ENCODE data around the gene CPXM1. TPM values are rescaled to one million over a fixed set of nuclear protein-coding genes. Genes with fewer than 3 reads are reported as not detected.

The CPXM1 gene
- total RNA-seq, 1 donor from 2014 or later = 0.69 TPM

DNA sequence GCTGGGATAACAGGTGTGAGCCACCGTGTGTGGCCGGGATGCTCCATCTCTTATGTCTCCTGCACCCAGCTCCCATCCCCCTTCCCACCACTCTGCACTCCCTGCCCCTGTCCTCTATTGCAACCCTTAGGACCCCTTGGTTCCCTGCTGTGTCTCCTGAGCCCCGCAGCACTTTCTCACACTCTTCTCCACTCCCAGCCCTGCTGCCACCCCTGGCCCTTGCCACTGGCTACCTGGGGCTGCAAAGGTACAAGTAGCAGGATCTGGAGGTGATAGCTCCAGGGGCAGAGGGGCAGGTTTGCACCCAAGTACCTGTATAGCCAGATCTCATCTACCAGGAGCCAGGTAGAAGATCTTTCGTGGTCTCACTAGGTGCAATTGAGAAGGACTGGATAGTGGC, 6.6 kb upstream of the CPXM1 start:
- no peaks in the 10 kb centered on the region for H3K36me3 ChIP-seq
- peaks cover 100% of the 10 kb centered on the region for H3K27me3 ChIP-seq (ENCODE audit: low read depth)
- intact Hi-C loops (cut with micrococcal nuclease) = no loop called here
- H3K27ac ChIP-seq (replicated peaks) = no peak overlapping the region
- peaks cover 7% of the 10 kb centered on the region for H3K4me1 ChIP-seq
- DNase-seq = no peak
- TF ChIP-seq, protein P1, sequence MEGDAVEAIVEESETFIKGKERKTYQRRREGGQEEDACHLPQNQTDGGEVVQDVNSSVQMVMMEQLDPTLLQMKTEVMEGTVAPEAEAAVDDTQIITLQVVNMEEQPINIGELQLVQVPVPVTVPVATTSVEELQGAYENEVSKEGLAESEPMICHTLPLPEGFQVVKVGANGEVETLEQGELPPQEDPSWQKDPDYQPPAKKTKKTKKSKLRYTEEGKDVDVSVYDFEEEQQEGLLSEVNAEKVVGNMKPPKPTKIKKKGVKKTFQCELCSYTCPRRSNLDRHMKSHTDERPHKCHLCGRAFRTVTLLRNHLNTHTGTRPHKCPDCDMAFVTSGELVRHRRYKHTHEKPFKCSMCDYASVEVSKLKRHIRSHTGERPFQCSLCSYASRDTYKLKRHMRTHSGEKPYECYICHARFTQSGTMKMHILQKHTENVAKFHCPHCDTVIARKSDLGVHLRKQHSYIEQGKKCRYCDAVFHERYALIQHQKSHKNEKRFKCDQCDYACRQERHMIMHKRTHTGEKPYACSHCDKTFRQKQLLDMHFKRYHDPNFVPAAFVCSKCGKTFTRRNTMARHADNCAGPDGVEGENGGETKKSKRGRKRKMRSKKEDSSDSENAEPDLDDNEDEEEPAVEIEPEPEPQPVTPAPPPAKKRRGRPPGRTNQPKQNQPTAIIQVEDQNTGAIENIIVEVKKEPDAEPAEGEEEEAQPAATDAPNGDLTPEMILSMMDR (IDR thresholded peaks at IDR 0.05; ENCODE audit: borderline replicate concordance) = no peak
- no peak overlapping the region for H3K4me3 ChIP-seq
- H3K9me3 ChIP-seq (replicated peaks) = peaks cover 9% of the 10 kb centered on the region

DNA sequence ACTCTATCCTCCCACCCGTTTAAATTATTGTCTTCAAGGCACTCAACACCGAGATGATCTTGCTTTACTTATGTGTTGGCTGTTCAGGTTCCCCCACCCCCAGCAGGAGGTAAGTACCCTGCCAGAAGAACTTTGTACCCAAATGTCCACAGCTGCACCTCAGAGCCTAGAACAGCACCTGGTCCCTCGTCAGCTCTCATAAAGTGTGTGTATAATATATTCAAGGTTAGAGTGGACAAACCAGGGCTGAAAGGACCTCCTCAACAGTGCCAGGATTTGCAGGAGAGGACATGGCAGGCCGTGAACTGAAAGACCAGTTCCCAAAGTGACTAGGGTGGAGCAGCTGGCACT, 5.9 kb upstream of the CPXM1 start:
- TF ChIP-seq, protein P1 (IDR thresholded peaks at IDR 0.05; ENCODE audit: borderline replicate concordance) = no peak
- Histone ChIP-seq H3K27me3 (ENCODE audit: low read depth) (peaks cover 100% of the 10 kb centered on the region), H3K36me3 (no peaks in the 10 kb centered on the region), H3K9me3 (replicated peaks) (peaks cover 2% of the 10 kb centered on the region), H3K4me1 (peaks cover 7% of the 10 kb centered on the region), H3K27ac (replicated peaks) (no peak overlapping the region), H3K4me3 (no peak overlapping the region)
- no peak for DNase-seq
- intact Hi-C loops (cut with micrococcal nuclease) = no loop called here

DNA sequence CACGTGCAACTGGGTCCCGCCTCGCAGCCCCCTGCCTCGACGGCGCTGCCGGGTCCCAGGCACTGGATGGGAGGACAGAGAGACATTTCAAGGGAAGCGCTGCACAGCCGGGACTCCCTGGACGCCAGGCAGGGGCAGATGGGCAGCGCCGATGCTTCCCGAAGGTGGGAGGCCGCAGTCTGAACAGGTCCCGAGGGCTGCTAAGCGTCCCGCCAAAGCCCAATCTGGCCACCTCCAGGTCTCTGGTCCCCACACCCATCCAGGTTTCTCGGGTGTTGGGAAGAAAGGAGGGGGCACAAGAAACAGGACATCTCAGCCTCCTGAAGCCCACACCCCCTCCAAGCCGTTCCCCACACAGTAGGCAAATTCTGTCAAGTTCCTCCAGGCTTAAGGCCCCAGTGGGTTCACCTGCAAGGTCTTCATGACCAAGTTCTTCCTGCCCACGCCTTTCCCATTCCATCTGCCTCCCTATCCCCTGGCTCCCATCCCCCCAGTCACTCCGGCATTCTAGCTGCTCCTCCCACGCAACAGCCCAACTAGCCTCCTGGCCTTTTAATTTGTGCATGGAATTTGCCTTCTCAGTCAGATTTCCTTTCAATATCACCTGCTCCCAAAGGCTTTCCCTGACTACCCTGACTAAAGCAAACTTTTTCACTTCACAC, 5.4 kb upstream of the CPXM1 start:
- Histone ChIP-seq H3K36me3 (no peaks in the 10 kb centered on the region), H3K27ac (replicated peaks) (no peak overlapping the region), H3K4me1 (peaks cover 11% of the 10 kb centered on the region), H3K9me3 (replicated peaks) (no peaks in the 10 kb centered on the region), H3K4me3 (no peak overlapping the region), H3K27me3 (ENCODE audit: low read depth) (peaks cover 100% of the 10 kb centered on the region)
- TF ChIP-seq, protein P1 (IDR thresholded peaks at IDR 0.05; ENCODE audit: borderline replicate concordance) = no peak
- no peak for DNase-seq
- intact Hi-C loops (cut with micrococcal nuclease) = no loop called here

DNA sequence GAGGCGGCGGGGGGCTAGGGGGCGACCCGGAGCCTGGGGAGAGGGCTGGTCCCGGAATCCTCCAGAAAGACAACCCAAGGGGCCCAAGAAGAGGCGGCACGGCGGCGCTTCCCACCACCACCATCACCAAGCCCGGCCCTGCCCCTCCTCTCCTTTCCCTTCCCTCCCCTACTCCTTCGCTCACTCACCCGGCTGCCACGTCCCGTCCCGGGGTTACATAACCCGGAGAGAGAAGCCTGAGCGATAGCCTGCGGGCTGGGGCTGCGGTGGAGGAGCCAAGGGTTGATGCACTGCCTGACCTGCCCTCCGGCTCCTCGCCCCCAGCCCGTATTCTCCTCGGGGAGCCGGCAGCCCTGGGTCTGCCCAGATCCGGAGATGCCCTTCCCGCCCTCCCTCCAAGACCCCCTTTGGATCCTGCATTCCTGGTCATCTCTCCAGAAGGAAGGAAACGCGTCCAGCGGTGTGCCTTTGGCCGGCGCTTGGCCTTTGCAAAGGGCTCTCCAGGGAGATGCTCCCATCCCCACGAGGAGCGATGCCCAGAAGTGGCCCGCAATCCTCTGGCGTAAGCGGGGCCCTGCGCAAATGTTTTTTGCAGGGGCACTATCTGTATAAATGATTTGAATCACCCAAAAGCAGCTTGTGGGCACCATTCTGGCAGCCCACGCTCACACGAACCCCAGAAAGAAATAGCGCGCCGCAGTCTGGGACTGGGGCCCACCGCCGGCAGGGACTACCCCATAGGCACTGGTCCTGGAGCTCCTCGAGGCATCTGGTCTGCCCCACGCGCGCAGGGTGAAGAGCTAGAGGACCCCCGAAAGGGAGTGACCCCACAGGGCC, 4.6 kb upstream of the CPXM1 start:
- no peaks in the 10 kb centered on the region for H3K9me3 ChIP-seq (replicated peaks)
- TF ChIP-seq, protein P1 (IDR thresholded peaks at IDR 0.05; ENCODE audit: borderline replicate concordance) = no peak
- intact Hi-C loops (cut with micrococcal nuclease) = no loop called here
- no peaks in the 10 kb centered on the region for H3K36me3 ChIP-seq
- peaks cover 19% of the 10 kb centered on the region for H3K4me1 ChIP-seq
- no peak for DNase-seq
- no peak overlapping the region for H3K27ac ChIP-seq (replicated peaks)
- no peak overlapping the region for H3K4me3 ChIP-seq
- peaks cover 100% of the 10 kb centered on the region for H3K27me3 ChIP-seq (ENCODE audit: low read depth)

DNA sequence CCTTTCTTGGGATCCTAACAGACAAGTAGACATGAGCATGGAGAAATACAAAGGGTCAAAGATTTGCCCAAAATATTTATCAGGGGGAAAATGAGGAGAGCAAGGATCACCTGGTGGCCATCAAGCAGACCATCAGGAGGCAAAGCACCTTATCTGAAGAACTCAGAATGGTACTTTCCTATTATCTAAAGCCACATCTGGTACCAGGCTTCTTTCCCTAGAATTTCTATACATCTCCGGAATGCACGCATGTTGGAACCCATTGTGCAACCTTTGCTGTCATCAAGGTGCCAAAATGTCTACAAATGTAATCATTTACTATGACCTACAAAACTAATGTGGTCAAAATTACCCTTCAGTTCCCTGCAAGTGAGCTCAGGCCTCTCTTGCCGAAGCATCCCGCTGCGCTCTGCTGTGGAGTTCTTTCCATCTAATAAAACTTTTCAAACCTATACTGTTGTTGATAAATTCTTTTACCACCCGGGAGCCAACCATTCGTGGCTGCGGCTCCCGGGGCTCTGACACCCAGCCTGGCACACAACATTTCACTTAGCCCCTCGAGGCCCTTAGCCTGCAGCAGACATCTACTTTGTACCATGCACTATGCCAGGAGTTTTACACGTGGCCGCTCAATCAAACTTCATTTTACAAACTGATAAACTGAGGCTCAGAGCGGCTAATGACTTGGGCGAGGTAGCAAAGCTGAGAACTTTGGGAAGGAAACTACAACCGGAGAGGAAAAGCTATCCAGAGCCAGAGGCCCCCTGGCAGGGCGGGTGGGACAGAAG, 3.8 kb upstream of the CPXM1 start:
- Histone ChIP-seq H3K4me3 (no peak overlapping the region), H3K27me3 (ENCODE audit: low read depth) (peaks cover 100% of the 10 kb centered on the region), H3K36me3 (no peaks in the 10 kb centered on the region), H3K9me3 (replicated peaks) (no peaks in the 10 kb centered on the region), H3K4me1 (peaks cover 27% of the 10 kb centered on the region), H3K27ac (replicated peaks) (no peak overlapping the region)
- intact Hi-C loops (cut with micrococcal nuclease) = no loop called here
- DNase-seq = no peak
- TF ChIP-seq, protein P1 (IDR thresholded peaks at IDR 0.05; ENCODE audit: borderline replicate concordance) = no peak

Measured in left ventricle myocardium inferior (tissue), 1 donor.